ENCODE measurements around the gene AGBL5. TPM values are rescaled to one million over a fixed set of nuclear protein-coding genes. Genes with fewer than 3 reads are reported as not detected.
A peak's percentile ranks its signal among the peaks of the same experiment; 100 is the strongest.

AGBL5 gene
- total and polyA plus RNA-seq, 9 of the 15 experiments (the other 6 are each of a cell fraction or from before 2014, with no cell fraction given) = 3.3 to 52.7 (median 26.2) TPM

GRCh38 chr2:27071277-27071989 is 20.0 kb downstream of the AGBL5 start, which contains the start of gene OST4 (continued):
- TF ChIP-seq STAT6 (CRISPR knock-in tag; IDR thresholded peaks at IDR 0.05) = no peak
- no peak for TF ChIP-seq NR2F6 (CRISPR knock-in tag; IDR thresholded peaks at IDR 0.05)
- TF ChIP-seq SPI1 (IDR thresholded peaks at IDR 0.05; ENCODE audit: borderline replicate concordance, low read depth, low read length) = no peak
- TF ChIP-seq RAD21 (CRISPR knock-in tag; conservative IDR thresholded peaks at IDR 0.05 in 1 of 2, IDR thresholded peaks at IDR 0.05 in 1 of 2) = no peak
- no peak for TF ChIP-seq ZNF444 (CRISPR knock-in tag; IDR thresholded peaks at IDR 0.05)
- TF ChIP-seq SIN3A (IDR thresholded peaks at IDR 0.05; ENCODE audit: borderline replicate concordance in 2 of 2, control insufficient read depth in 1 of 2, low read depth in 2 of 2, low read length in 2 of 2) = peak; percentile 91 to 96
- TF ChIP-seq ZNF511 (CRISPR knock-in tag; IDR thresholded peaks at IDR 0.05) = no peak
- no peak for TF ChIP-seq ZNF165 (CRISPR knock-in tag; IDR thresholded peaks at IDR 0.05; ENCODE audit: borderline replicate concordance)
- peak; percentile 49; the same call in 1 of the 2 replicates for TF ChIP-seq ZBTB1 (CRISPR knock-in tag; IDR thresholded peaks at IDR 0.05; ENCODE audit: borderline replicate concordance, low read depth)
- no peak for TF ChIP-seq ZFP91 (CRISPR knock-in tag; IDR thresholded peaks at IDR 0.05)
- no peak for TF ChIP-seq ZBTB34 (CRISPR knock-in tag; IDR thresholded peaks at IDR 0.05)
- no peak for TF ChIP-seq HBP1 (CRISPR knock-in tag; IDR thresholded peaks at IDR 0.05)
- TF ChIP-seq ZFX (CRISPR knock-in tag; IDR thresholded peaks at IDR 0.05) = peak; percentile 61
- no peak for TF ChIP-seq ZNF512 (tag; IDR thresholded peaks at IDR 0.05)
- no peak for TF ChIP-seq CBX1 (IDR thresholded peaks at IDR 0.05; ENCODE audit: low read depth)
